DMS53 treated with DMSO at 0.1 percent for 48 hours (cell line): Measurements from ENCODE around the gene SLC40A1.
"Not testable (repeated sequence)": the region's sequence is repeated elsewhere in the genome, so short reads cannot be mapped to it uniquely, and the experiment has no call there.

ENCODE experiments used
- DNase-seq: peaks from one replicate; lab custom pipeline; 2025; ENCODE audit not compliant: unreplicated experiment; lab: John Stamatoyannopoulos, UW

SLC40A1 gene

GRCh38 chr2:189601652-189602051, 21.1 kb upstream of the SLC40A1 start:
- not testable (repeated sequence) for DNase-seq

GRCh38 chr2:189601043-189601442, 20.5 kb upstream of the SLC40A1 start:
- DNase-seq, result peak; percentile 5

GRCh38 chr2:189599245-189599644, 18.7 kb upstream of the SLC40A1 start:
- no peak for DNase-seq

- no peak for DNase-seq
Observed at GRCh38 chr2:189595417-189595816, 14.8 kb upstream of the SLC40A1 start.

- no peak for DNase-seq
Observed at GRCh38 chr2:189594305-189594704, 13.7 kb upstream of the SLC40A1 start.

GRCh38 chr2:189593115-189593514, 12.5 kb upstream of the SLC40A1 start:
- no peak for DNase-seq

- no peak for DNase-seq
Observed at GRCh38 chr2:189592353-189592984, 11.9 kb upstream of the SLC40A1 start.

- no peak for DNase-seq
Observed at GRCh38 chr2:189587780-189588179, 7.2 kb upstream of the SLC40A1 start.

- DNase-seq, result no peak
Observed at GRCh38 chr2:189585226-189585756, 4.7 kb upstream of the SLC40A1 start.

GRCh38 chr2:189584686-189585085, 4.1 kb upstream of the SLC40A1 start:
- DNase-seq, result no peak

- DNase-seq, result no peak
Observed at GRCh38 chr2:189583227-189584198, 2.9 kb upstream of the SLC40A1 start.

- no peak for DNase-seq
Observed at GRCh38 chr2:189582809-189583192, 2.2 kb upstream of the SLC40A1 start.

- no peak for DNase-seq
Observed at GRCh38 chr2:189582140-189582808, 1.7 kb upstream of the SLC40A1 start.

GRCh38 chr2:189581354-189582139, 961 bp upstream of the SLC40A1 start:
- peak; percentile 42 for DNase-seq

- peak; percentile 33 for DNase-seq
Observed at GRCh38 chr2:189580241-189580651, 340 bp downstream of the SLC40A1 start.

GRCh38 chr2:189579585-189580186, 900 bp downstream of the SLC40A1 start:
- DNase-seq, result no peak

GRCh38 chr2:189578272-189578950, 2.2 kb downstream of the SLC40A1 start:
- no peak for DNase-seq

- no peak for DNase-seq
Observed at GRCh38 chr2:189577121-189577520, 3.5 kb downstream of the SLC40A1 start.

GRCh38 chr2:189576396-189576795, 4.2 kb downstream of the SLC40A1 start:
- DNase-seq, result no peak
